Hepatocyte (in vitro differentiated cells): ENCODE results near the gene THSD7B.

ENCODE experiments used
- CTCF ChIP-seq: fragments of 200-600 bp; sonication (generic); IDR thresholded peaks from 2 replicates; pipeline ENCODE4 v1.5.1; 2016; ENCODE audit warnings: antibody characterized with exemption, mild to moderate bottlenecking; ENCODE audit not compliant: poor library complexity
- EZH2 ChIP-seq: fragments of 200-600 bp; sonication (generic); IDR thresholded peaks from 2 replicates; pipeline ENCODE4 v1.6.1; 2016; ENCODE audit warnings: antibody characterized with exemption, mild to moderate bottlenecking, borderline replicate concordance

GRCh38 chr2:137156221-137156844, 391.0 kb downstream of the THSD7B start:
- TF ChIP-seq CTCF (no peak), EZH2 (no peak)
